PC-9 (cell line): ENCODE measurements around the gene PRPS1.

Source experiments
- EZH2 ChIP-seq: fragments of 200-600 bp; sonication (generic); IDR thresholded peaks from 2 replicates; pipeline ENCODE4 v1.8.0; 2017; ENCODE audit warnings: antibody characterized with exemption, low read depth
- TF ChIP-seq, protein P1 (sequence below): fragments of 200-600 bp; sonication (generic); conservative IDR thresholded peaks from 2 replicates; pipeline ENCODE4 v1.6.1; 2017; ENCODE audit warnings: mixed run types, antibody characterized with exemption, mild to moderate bottlenecking, moderate library complexity

DNA sequence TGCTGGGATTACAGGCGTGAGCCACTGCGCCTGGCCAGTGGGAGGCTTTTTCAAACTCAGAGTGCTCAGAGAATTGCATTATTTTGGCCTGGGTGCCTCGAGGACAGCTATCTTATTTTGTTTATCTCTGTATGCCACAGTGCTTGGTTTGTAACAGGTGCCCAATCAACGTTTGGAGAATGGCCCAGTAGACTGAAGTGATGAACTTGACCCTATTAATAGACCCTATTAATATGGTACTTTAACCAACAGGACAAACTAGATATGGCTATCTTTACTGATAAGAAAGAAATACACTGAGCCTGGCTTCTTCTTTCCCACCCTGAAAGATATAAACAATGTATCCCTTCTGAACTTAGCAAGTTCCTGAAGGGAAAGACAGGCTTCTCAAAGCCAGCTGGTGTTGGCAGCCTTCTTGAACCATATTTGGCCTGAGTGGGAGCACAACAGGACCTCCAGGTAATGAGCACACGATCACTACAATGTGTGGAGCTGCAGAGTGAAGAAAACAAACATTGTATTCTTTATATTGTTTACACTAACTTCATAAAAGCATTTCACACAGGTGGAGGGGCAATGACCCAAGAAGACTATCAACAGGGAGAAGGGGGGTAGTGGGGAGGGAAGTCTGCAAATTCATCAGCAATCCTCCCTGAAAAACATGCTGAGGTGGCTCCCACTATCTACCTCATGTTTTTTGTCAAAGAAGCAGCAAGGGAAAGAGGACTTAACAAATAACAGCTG is 41.7 kb downstream of the PRPS1 start:
- TF ChIP-seq, protein P1, sequence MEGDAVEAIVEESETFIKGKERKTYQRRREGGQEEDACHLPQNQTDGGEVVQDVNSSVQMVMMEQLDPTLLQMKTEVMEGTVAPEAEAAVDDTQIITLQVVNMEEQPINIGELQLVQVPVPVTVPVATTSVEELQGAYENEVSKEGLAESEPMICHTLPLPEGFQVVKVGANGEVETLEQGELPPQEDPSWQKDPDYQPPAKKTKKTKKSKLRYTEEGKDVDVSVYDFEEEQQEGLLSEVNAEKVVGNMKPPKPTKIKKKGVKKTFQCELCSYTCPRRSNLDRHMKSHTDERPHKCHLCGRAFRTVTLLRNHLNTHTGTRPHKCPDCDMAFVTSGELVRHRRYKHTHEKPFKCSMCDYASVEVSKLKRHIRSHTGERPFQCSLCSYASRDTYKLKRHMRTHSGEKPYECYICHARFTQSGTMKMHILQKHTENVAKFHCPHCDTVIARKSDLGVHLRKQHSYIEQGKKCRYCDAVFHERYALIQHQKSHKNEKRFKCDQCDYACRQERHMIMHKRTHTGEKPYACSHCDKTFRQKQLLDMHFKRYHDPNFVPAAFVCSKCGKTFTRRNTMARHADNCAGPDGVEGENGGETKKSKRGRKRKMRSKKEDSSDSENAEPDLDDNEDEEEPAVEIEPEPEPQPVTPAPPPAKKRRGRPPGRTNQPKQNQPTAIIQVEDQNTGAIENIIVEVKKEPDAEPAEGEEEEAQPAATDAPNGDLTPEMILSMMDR: no peak
- no peak for TF ChIP-seq EZH2
